Astrocyte of the cerebellum (primary cell): ENCODE data around the gene SLC39A11.
"Not testable (repeated sequence)": the region's sequence is repeated elsewhere in the genome, so short reads cannot be mapped to it uniquely, and the experiment has no call there.

Source experiments
- DNase-seq: peaks from one replicate; pipeline ENCODE4 v3.0.0-alpha.2; 2011; ENCODE audit warnings: low read depth
- H3K4me3 ChIP-seq: 2 replicates; pipeline ENCODE4 v1.5.1; 2011; ENCODE audit warnings: mild to moderate bottlenecking, low read depth, low read length, moderate library complexity
- CTCF ChIP-seq: IDR thresholded peaks from 2 replicates; pipeline ENCODE4 v1.5.1; 2012; ENCODE audit warnings: low read length, low read depth, moderate library complexity, mild to moderate bottlenecking; ENCODE audit errors: missing control alignments
- in situ Hi-C: cut with HindIII; loops from 2 replicates; pipeline ENCODE4 v1.10.0; 2017; ENCODE audit warnings: low sequenced_read_pairs

Gene SLC39A11

GRCh38 chr17:72772331-72772821 is 320.1 kb downstream of the SLC39A11 start:
- no peak for TF ChIP-seq CTCF
- no peak overlapping the region for H3K4me3 ChIP-seq
- DNase-seq = no peak
- in situ Hi-C loops = no loop called here

- no peak for DNase-seq
- no peak for TF ChIP-seq CTCF
- H3K4me3 ChIP-seq = no peak overlapping the region
- in situ Hi-C loops = no loop called here
These were observed 320.8 kb downstream of the SLC39A11 start for GRCh38 chr17:72771734-72772133.

GRCh38 chr17:72766761-72767356 is 325.6 kb downstream of the SLC39A11 start:
- in situ Hi-C loops = no loop called here
- no peak for TF ChIP-seq CTCF
- DNase-seq = no peak
- no peak overlapping the region for H3K4me3 ChIP-seq

GRCh38 chr17:72765368-72766153 is 326.9 kb downstream of the SLC39A11 start:
- no peak overlapping the region for H3K4me3 ChIP-seq
- TF ChIP-seq CTCF = no peak
- DNase-seq = no peak
- in situ Hi-C loops = no loop called here

GRCh38 chr17:72764632-72765041 is 327.9 kb downstream of the SLC39A11 start:
- TF ChIP-seq CTCF = no peak
- peak; percentile 6 for DNase-seq
- no peak overlapping the region for H3K4me3 ChIP-seq
- in situ Hi-C loops = no loop called here

GRCh38 chr17:72763981-72764380 is 328.5 kb downstream of the SLC39A11 start:
- in situ Hi-C loops = no loop called here
- no peak for DNase-seq
- no peak for TF ChIP-seq CTCF
- H3K4me3 ChIP-seq = no peak overlapping the region

GRCh38 chr17:72761893-72762575 is 330.5 kb downstream of the SLC39A11 start:
- in situ Hi-C loops, H3K4me3 ChIP-seq, DNase-seq: not testable (repeated sequence)
